ENCODE measurements around the gene TMEM272. TPM values are rescaled to one million over a fixed set of nuclear protein-coding genes. Genes with fewer than 3 reads are reported as not detected.

Gene TMEM272, protein sequence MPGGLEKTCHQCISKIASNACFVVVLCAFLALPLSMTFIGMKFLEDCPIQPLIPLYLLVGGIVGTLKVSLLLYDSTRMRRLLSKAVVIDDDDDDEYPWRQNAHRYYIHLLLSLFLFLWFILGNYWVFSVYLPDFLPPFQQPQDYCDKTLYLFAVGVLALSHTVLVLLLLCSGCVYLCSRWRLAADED
- 1.1 TPM for polyA plus RNA-seq
- long read RNA-seq, donor 1, result 0 reads
- long read RNA-seq, donor 2, result 0 reads
- long read RNA-seq, donor 3, result 0 reads
- long read RNA-seq, donor 4, result 0 reads
- long read RNA-seq, donor 5, result 0 reads
- long read RNA-seq, donor 6, result 0 reads
- long read RNA-seq, donor 7, result 0 reads
- long read RNA-seq, donor 8, result 0 reads
- long read RNA-seq, donor 9, result 0 reads
- long read RNA-seq, donor 10, result 0 reads
- long read RNA-seq, donor 11, result 0 reads

DNA sequence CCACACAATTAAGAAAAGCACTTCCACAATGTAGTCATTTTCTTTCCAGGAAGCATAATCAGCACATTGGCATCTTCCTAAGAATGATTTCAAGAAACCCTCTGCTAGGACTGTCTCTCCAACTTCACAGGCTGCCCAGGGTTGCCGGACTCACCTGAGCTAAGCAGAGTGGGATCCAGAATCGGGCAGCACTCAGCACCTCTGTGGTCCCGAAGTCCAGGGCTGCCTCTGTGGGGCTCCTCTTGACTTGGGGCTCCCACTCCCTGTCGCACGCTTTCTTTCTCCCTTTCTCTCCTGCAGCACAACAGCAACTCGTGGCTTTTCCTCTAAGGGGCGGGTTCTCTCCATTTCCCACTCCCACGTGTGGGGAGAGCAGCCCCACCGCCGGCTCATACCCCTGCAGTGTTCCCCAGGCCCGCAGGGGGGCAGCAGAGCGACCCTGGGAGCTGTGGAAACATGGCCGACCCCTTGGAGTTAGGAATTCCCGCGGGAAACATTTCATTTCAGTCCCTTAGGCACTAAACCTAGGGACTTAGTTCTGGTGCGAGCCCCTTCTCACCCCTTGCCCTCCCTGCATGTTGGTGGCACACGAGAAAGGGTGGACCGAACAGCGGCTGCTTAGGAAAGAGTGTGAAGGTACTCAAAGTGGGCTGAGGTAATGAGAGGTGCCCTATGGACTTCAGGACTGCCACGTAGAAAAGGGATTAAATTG, at the start of gene TMEM272:
TSS of gene TMEM272 (minus strand) at position 316 of the 712 bp plus-strand sequence. CDS start 6,647 bp downstream, outside the sequence.
- Histone ChIP-seq H3K4me3 (ENCODE audit: low read length) (peak within 1 kb of the TSS; percentile 49), H3K4me1 (ENCODE audit: control insufficient read depth, insufficient read depth, low read length) (peaks cover 8% of the 10 kb centered on the region), H3K9me3 (ENCODE audit: control insufficient read depth, low read depth, low read length) (no peaks in the 10 kb centered on the region), H3K27ac (ENCODE audit: low read length) (peak within 1 kb of the TSS; percentile 29), H3K27me3 (ENCODE audit: control insufficient read depth, insufficient read depth, low read length) (no peaks in the 10 kb centered on the region), H3K36me3 (ENCODE audit: control insufficient read depth, insufficient read depth, low read length) (no peaks in the 10 kb centered on the region)
- WGBS (ENCODE audit: insufficient coverage, low lambda C conversion rate), result no CpG with 5 or more reads among the region's 20 CpGs
- peak; percentile 40 to 81 for DNase-seq

DNA sequence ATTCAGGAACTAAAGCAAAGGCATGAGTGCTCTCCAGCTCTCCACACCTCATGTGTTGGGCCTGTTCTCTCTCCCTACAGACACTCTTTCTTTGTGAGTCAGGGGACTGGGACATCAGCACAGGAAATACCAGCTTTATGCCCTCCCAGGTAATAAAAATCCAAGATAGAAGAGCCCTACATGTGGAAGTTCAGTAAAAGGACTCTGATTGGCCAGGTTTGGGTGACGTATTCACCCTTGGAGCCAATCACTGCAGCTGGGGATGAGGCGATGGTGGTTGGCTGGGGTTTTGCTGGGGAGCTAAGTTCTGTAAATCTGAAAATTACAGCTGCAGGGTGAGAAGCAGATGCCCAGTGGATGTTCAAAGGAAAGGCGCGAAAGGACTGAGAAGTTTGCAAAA, 49.3 kb upstream of the TMEM272 start:
- WGBS (ENCODE audit: insufficient coverage, low lambda C conversion rate), result 100% methylated on average over 1 of the region's 4 CpGs
- Histone ChIP-seq H3K9me3 (ENCODE audit: control insufficient read depth, low read depth, low read length) (no peaks in the 10 kb centered on the region), H3K4me1 (ENCODE audit: control insufficient read depth, insufficient read depth, low read length) (no peaks in the 10 kb centered on the region), H3K27ac (ENCODE audit: low read length) (no peak overlapping the region), H3K36me3 (ENCODE audit: control insufficient read depth, insufficient read depth, low read length) (no peaks in the 10 kb centered on the region), H3K4me3 (ENCODE audit: low read length) (no peak overlapping the region), H3K27me3 (ENCODE audit: control insufficient read depth, insufficient read depth, low read length) (no peaks in the 10 kb centered on the region)
- DNase-seq, result no peak

DNA sequence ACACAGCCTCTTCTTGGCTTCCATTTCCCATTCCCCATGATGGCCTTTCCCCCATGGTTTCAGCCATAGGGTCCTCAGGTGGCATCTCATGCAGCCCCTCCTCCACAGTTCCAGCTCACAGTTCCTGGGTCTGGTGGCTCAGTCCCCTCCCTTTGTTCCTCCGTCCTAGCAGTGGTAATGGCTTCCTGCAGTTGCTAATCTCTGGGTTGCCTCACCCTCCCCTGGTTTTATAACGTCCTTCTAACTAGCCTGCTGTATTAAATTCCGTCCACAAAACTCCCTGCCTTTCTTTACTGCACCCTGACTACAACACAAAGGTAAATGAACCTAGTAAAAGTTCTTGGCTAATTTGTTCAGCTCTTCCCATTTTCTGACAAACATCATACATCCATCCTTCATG, 47.7 kb upstream of the TMEM272 start:
- DNase-seq, result no peak
- no peak overlapping the region for H3K4me3 ChIP-seq (ENCODE audit: low read length)
- no peak overlapping the region for H3K27ac ChIP-seq (ENCODE audit: low read length)
- no peaks in the 10 kb centered on the region for H3K36me3 ChIP-seq (ENCODE audit: control insufficient read depth, insufficient read depth, low read length)
- H3K4me1 ChIP-seq (ENCODE audit: control insufficient read depth, insufficient read depth, low read length), result no peaks in the 10 kb centered on the region
- WGBS (ENCODE audit: insufficient coverage, low lambda C conversion rate), result no CpG with 5 or more reads among the region's 3 CpGs
- no peaks in the 10 kb centered on the region for H3K9me3 ChIP-seq (ENCODE audit: control insufficient read depth, low read depth, low read length)
- H3K27me3 ChIP-seq (ENCODE audit: control insufficient read depth, insufficient read depth, low read length), result no peaks in the 10 kb centered on the region

DNA sequence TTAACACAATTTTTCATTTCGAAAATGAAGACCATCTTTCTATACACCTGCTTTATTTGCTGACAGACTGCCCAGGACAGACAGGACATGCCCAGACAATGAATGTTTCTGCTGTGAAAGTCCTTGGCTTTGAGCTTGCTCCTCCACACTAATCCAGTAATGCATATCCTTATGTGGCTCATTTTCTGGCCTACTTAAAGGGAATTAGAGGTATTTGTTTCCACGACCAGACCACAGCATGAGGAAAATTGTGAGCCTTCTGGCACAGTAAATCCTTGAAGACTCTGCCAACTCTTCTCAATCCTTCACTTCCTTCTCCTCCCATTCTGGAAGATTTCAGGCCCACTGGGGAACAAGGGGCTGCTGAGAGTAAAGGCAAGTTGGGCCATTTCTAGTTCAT, 42.5 kb upstream of the TMEM272 start:
- DNase-seq, result no peak
- Histone ChIP-seq H3K4me1 (ENCODE audit: control insufficient read depth, insufficient read depth, low read length) (no peaks in the 10 kb centered on the region), H3K4me3 (ENCODE audit: low read length) (no peak overlapping the region), H3K36me3 (ENCODE audit: control insufficient read depth, insufficient read depth, low read length) (no peaks in the 10 kb centered on the region), H3K27ac (ENCODE audit: low read length) (no peak overlapping the region), H3K9me3 (ENCODE audit: control insufficient read depth, low read depth, low read length) (peaks cover 4% of the 10 kb centered on the region), H3K27me3 (ENCODE audit: control insufficient read depth, insufficient read depth, low read length) (no peaks in the 10 kb centered on the region)
- no CpG with 5 or more reads among the region's 2 CpGs for WGBS (ENCODE audit: insufficient coverage, low lambda C conversion rate)

DNA sequence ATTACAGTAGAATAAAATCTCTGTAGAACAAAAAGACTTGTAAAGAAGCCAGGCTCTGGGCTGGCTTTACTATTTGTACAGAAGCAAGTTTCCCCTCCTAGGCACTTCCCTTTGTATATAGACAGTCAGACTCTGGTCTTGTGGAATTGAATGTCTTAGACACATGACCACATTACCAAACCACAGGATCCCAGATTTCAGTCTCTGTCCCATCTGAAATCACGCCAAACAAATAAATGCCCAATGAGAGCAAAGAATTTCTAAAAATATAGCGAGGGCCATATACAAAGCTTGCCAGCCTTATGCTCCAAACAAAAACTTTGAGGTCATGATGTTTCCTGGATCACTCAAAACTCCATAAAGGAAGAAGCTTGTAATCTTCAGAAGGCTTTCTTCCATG, 40.7 kb upstream of the TMEM272 start:
- no peak for DNase-seq
- WGBS (ENCODE audit: insufficient coverage, low lambda C conversion rate), result no CpG with 5 or more reads among the region's 2 CpGs
- Histone ChIP-seq H3K27me3 (ENCODE audit: control insufficient read depth, insufficient read depth, low read length) (no peaks in the 10 kb centered on the region), H3K9me3 (ENCODE audit: control insufficient read depth, low read depth, low read length) (peaks cover 4% of the 10 kb centered on the region), H3K27ac (ENCODE audit: low read length) (no peak overlapping the region), H3K4me3 (ENCODE audit: low read length) (no peak overlapping the region), H3K36me3 (ENCODE audit: control insufficient read depth, insufficient read depth, low read length) (no peaks in the 10 kb centered on the region), H3K4me1 (ENCODE audit: control insufficient read depth, insufficient read depth, low read length) (no peaks in the 10 kb centered on the region)

DNA sequence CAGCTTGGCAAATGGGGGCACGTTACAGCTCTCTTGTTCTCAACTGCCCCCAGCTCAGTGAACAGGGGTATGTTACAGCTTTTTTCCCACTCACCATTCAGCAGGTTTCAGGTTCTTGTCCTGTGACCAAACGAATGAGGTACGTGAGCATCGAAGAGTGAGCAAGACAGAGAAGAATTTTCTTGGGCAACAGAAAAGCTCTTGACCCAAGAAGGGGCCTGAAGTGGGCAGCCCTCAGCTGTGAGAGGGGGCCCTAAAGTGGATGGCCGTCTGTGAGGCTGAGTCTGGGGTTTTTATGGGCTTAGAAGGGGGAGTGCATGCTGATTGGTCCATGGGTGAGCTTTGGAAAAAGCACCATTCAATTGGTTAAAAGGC, 38.2 kb upstream of the TMEM272 start:
- Histone ChIP-seq H3K4me3 (ENCODE audit: low read length) (no peak overlapping the region), H3K27ac (ENCODE audit: low read length) (no peak overlapping the region), H3K36me3 (ENCODE audit: control insufficient read depth, insufficient read depth, low read length) (no peaks in the 10 kb centered on the region), H3K9me3 (ENCODE audit: control insufficient read depth, low read depth, low read length) (peaks cover 4% of the 10 kb centered on the region), H3K27me3 (ENCODE audit: control insufficient read depth, insufficient read depth, low read length) (no peaks in the 10 kb centered on the region), H3K4me1 (ENCODE audit: control insufficient read depth, insufficient read depth, low read length) (no peaks in the 10 kb centered on the region)
- no CpG with 5 or more reads among the region's 5 CpGs for WGBS (ENCODE audit: insufficient coverage, low lambda C conversion rate)
- DNase-seq, result no peak

DNA sequence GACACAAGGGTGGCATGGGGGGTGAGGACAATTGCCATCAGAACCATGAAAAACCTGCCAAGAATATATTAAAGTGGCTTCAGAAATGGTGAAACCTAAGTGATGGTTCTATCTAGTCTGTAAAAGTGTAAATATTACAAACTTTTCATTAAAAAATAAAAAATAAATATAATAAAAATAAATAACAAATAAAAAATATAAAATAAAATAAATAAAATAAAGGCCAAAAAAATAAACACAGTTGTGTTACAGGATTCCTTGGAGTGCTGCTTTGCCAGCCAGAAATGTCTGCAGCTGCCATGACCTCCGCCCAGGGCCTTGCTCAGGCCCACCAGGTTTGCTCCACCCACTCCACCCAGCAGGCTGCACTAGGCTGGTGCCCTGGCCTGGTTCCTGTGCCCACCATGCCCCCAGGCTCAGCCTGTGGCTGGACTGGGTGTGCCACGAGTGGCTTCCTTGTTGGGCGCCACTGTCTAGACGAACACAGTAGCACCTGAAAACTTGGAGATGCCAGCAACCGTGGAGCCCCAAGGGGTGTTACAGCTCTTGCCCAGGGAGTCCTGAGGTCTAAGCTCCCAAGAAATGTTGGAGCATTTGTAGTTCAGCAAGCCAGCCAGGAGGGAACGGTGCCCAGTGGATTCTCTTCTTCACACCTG, 37.7 kb upstream of the TMEM272 start:
- H3K36me3 ChIP-seq (ENCODE audit: control insufficient read depth, insufficient read depth, low read length), result no peaks in the 10 kb centered on the region
- H3K4me1 ChIP-seq (ENCODE audit: control insufficient read depth, insufficient read depth, low read length), result no peaks in the 10 kb centered on the region
- no peak overlapping the region for H3K27ac ChIP-seq (ENCODE audit: low read length)
- 100% methylated on average over 1 of the region's 6 CpGs for WGBS (ENCODE audit: insufficient coverage, low lambda C conversion rate)
- H3K9me3 ChIP-seq (ENCODE audit: control insufficient read depth, low read depth, low read length), result peaks cover 4% of the 10 kb centered on the region
- H3K27me3 ChIP-seq (ENCODE audit: control insufficient read depth, insufficient read depth, low read length), result no peaks in the 10 kb centered on the region
- no peak overlapping the region for H3K4me3 ChIP-seq (ENCODE audit: low read length)
- no peak for DNase-seq

DNA sequence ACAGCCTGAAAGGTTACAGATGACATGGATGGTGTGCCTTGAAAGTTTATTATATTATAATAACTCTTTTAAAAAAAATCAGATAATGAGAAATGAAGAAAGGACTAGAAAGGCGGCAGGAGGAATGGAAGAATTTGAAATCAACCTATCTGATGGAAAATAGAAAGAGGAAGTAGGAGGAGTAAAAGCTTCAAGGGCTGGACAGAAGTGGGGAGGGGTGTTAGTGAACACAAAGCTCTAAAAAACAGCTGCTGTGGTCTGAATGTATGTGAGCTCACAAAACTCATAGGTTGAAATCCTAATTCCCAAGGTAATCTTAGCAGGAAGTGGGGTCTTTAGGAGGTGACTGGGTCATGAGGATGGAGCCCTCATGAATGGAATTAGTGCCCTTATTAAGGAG, 36.3 kb upstream of the TMEM272 start:
- no peaks in the 10 kb centered on the region for H3K4me1 ChIP-seq (ENCODE audit: control insufficient read depth, insufficient read depth, low read length)
- 77% methylated on average over 1 of the region's 1 CpG for WGBS (ENCODE audit: insufficient coverage, low lambda C conversion rate)
- peaks cover 4% of the 10 kb centered on the region for H3K9me3 ChIP-seq (ENCODE audit: control insufficient read depth, low read depth, low read length)
- no peaks in the 10 kb centered on the region for H3K36me3 ChIP-seq (ENCODE audit: control insufficient read depth, insufficient read depth, low read length)
- no peaks in the 10 kb centered on the region for H3K27me3 ChIP-seq (ENCODE audit: control insufficient read depth, insufficient read depth, low read length)
- H3K27ac ChIP-seq (ENCODE audit: low read length), result no peak overlapping the region
- no peak overlapping the region for H3K4me3 ChIP-seq (ENCODE audit: low read length)
- no peak for DNase-seq

DNA sequence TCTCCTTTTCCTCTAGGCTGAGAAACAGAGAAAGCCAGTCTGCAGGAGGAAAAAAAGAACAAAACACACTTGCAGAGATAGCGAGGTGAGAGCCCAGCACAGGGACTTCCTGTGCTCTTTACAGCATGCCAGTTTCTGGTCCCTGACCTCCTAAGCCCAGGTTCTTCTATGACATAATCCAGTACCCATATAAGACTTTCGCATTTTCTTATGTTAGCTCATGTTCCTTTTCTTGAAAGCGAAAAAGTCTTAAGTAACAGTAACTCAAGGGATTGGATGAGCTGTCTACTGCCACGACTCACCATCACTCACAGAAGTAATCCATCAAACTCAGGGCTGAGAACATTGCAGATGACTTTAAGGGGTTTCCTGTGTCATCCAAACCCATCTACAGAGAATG, 34.2 kb upstream of the TMEM272 start:
- Histone ChIP-seq H3K4me1 (ENCODE audit: control insufficient read depth, insufficient read depth, low read length) (no peaks in the 10 kb centered on the region), H3K9me3 (ENCODE audit: control insufficient read depth, low read depth, low read length) (peaks cover 4% of the 10 kb centered on the region), H3K36me3 (ENCODE audit: control insufficient read depth, insufficient read depth, low read length) (no peaks in the 10 kb centered on the region), H3K4me3 (ENCODE audit: low read length) (no peak overlapping the region), H3K27ac (ENCODE audit: low read length) (no peak overlapping the region), H3K27me3 (ENCODE audit: control insufficient read depth, insufficient read depth, low read length) (no peaks in the 10 kb centered on the region)
- WGBS (ENCODE audit: insufficient coverage, low lambda C conversion rate), result no CpG with 5 or more reads among the region's 4 CpGs
- no peak for DNase-seq

DNA sequence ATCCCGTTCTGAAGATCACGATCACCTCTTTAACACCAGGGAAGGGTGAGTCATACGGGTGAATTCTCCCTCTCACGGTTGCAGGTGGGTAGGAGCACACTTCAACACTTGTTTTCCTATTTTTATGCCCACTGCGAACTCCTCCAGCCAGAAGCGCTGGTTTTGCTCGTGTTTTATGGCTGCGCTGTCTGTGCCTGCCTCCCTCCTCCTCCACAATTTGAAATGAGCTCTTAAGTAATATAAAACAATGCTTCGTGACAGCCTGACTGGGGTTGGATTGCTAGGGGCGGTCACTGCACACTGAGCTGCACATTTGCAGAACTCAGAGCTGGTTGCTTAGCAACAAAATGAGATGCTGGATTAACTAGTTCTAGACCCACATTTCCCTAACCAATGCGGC, 29.7 kb upstream of the TMEM272 start:
- no peaks in the 10 kb centered on the region for H3K36me3 ChIP-seq (ENCODE audit: control insufficient read depth, insufficient read depth, low read length)
- DNase-seq, result no peak
- no peaks in the 10 kb centered on the region for H3K4me1 ChIP-seq (ENCODE audit: control insufficient read depth, insufficient read depth, low read length)
- H3K27me3 ChIP-seq (ENCODE audit: control insufficient read depth, insufficient read depth, low read length), result no peaks in the 10 kb centered on the region
- H3K27ac ChIP-seq (ENCODE audit: low read length), result no peak overlapping the region
- H3K4me3 ChIP-seq (ENCODE audit: low read length), result no peak overlapping the region
- H3K9me3 ChIP-seq (ENCODE audit: control insufficient read depth, low read depth, low read length), result no peaks in the 10 kb centered on the region
- 60% methylated on average over 3 of the region's 11 CpGs for WGBS (ENCODE audit: insufficient coverage, low lambda C conversion rate)

All from large intestine (tissue), 12 donors.